ENCODE results near the gene GYS1.

GRCh38 chr19:48934837-48935236, 58.3 kb downstream of the GYS1 start:
- TF ChIP-seq EP300 (IDR thresholded peaks at IDR 0.05; ENCODE audit: borderline replicate concordance in 1 of 2, control insufficient read depth in 1 of 2, low read depth in 2 of 2, low read length in 2 of 2) (no peak), CTCF (IDR thresholded peaks at IDR 0.05 in 2 of 3, conservative IDR thresholded peaks at IDR 0.05 in 1 of 3; ENCODE audit: control insufficient read depth in 2 of 3, extremely low read depth in 1 of 3, insufficient read depth in 1 of 3, low read depth in 3 of 3, low read length in 3 of 3) (no peak), ZBTB33 (IDR thresholded peaks at IDR 0.05) (no peak), MAX (IDR thresholded peaks at IDR 0.05; ENCODE audit: low read depth, low read length) (no peak), USF1 (IDR thresholded peaks at IDR 0.05; ENCODE audit: borderline replicate concordance, extremely low read length, insufficient read depth, low read depth, low read length) (no peak), CBX3 (IDR thresholded peaks at IDR 0.05; ENCODE audit: borderline replicate concordance, low read depth) (no peak), SMC3 (IDR thresholded peaks at IDR 0.05; ENCODE audit: borderline replicate concordance, low read length) (no peak), SIN3A (IDR thresholded peaks at IDR 0.05; ENCODE audit: low read depth, low read length) (no peak), POLR2A (IDR thresholded peaks at IDR 0.05; ENCODE audit: low read depth, low read length) (no peak)

Measured in GM12878 (cell line).